Type B pancreatic cell (in vitro differentiated cells): ENCODE data around the gene C6orf163. TPM values are rescaled to one million over a fixed set of nuclear protein-coding genes. Genes with fewer than 3 reads are reported as not detected.

Experiments
- DNase-seq: peaks from one replicate; pipeline ENCODE4 v3.0.0; 2021; ENCODE audit warnings: mixed read lengths; ENCODE audit not compliant: unreplicated experiment; ENCODE audit errors: extremely low spot score
- H3K27ac Mint-ChIP-seq: 2 replicates; pipeline ENCODE4 v1.8.0; 2021; ENCODE audit warnings: mild to moderate bottlenecking, mixed read lengths
- H3K27me3 Mint-ChIP-seq: 2 replicates; pipeline ENCODE4 v1.8.0; 2021; ENCODE audit warnings: mixed read lengths
- H3K36me3 Mint-ChIP-seq: 2 replicates; pipeline ENCODE4 v1.8.0; 2021; ENCODE audit warnings: mixed read lengths
- H3K4me1 Mint-ChIP-seq: one replicate; pipeline ENCODE4 v1.8.0; 2021; ENCODE audit warnings: mixed read lengths; ENCODE audit not compliant: unreplicated experiment
- H3K4me3 Mint-ChIP-seq: 2 replicates; pipeline ENCODE4 v1.8.0; 2021; ENCODE audit warnings: mild to moderate bottlenecking, mixed read lengths
- H3K9me3 Mint-ChIP-seq: 2 replicates; pipeline ENCODE4 v1.8.0; 2021; ENCODE audit warnings: mixed read lengths
- CTCF ChIP-seq: fragments of 200-600 bp; sonication (generic); conservative IDR thresholded peaks from 2 replicates; pipeline ENCODE4 v1.5.0; 2021; ENCODE audit warnings: antibody characterized with exemption, mild to moderate bottlenecking
- total RNA-seq: library from RNA; stranded (reverse); gene quantifications from 2 replicates; pipeline ENCODE4 v1.2.1, GENCODE V29; 2021; ENCODE audit warnings: low replicate concordance

C6orf163 gene
- total RNA-seq, 1 donor from 2014 or later = 3.3 TPM

- no peaks in the 10 kb centered on the region for H3K27me3 Mint-ChIP-seq
- no peak overlapping the region for H3K27ac Mint-ChIP-seq
- TF ChIP-seq CTCF = no peak
- H3K4me1 Mint-ChIP-seq = no peaks in the 10 kb centered on the region
- H3K36me3 Mint-ChIP-seq = peaks cover 13% of the 10 kb centered on the region
- no peaks in the 10 kb centered on the region for H3K9me3 Mint-ChIP-seq
- DNase-seq = no peak
- H3K4me3 Mint-ChIP-seq = no peak overlapping the region
These were observed 13.0 kb downstream of the C6orf163 start for GRCh38 chr6:87357479-87358196.

- Mint-ChIP-seq H3K4me3 (no peak overlapping the region), H3K9me3 (peaks cover 7% of the 10 kb centered on the region), H3K27ac (no peak overlapping the region), H3K4me1 (no peaks in the 10 kb centered on the region), H3K27me3 (no peaks in the 10 kb centered on the region), H3K36me3 (peaks cover 22% of the 10 kb centered on the region)
- TF ChIP-seq CTCF = no peak
- no peak for DNase-seq
These were observed 20.1 kb downstream of the C6orf163 start for GRCh38 chr6:87364602-87365252.

- peaks cover 22% of the 10 kb centered on the region for H3K36me3 Mint-ChIP-seq
- no peaks in the 10 kb centered on the region for H3K4me1 Mint-ChIP-seq
- H3K9me3 Mint-ChIP-seq = peaks cover 7% of the 10 kb centered on the region
- no peak for TF ChIP-seq CTCF
- H3K4me3 Mint-ChIP-seq = no peak overlapping the region
- no peaks in the 10 kb centered on the region for H3K27me3 Mint-ChIP-seq
- H3K27ac Mint-ChIP-seq = no peak overlapping the region
- no peak for DNase-seq
These were observed 21.6 kb downstream of the C6orf163 start for GRCh38 chr6:87366072-87366827.

- Mint-ChIP-seq H3K9me3 (peaks cover 7% of the 10 kb centered on the region), H3K27me3 (no peaks in the 10 kb centered on the region), H3K36me3 (peaks cover 18% of the 10 kb centered on the region), H3K4me1 (no peaks in the 10 kb centered on the region), H3K4me3 (no peak overlapping the region), H3K27ac (no peak overlapping the region)
- DNase-seq = no peak
- no peak for TF ChIP-seq CTCF
These were observed 22.3 kb downstream of the C6orf163 start for GRCh38 chr6:87366899-87367298.

GRCh38 chr6:87373377-87373776 is 28.8 kb downstream of the C6orf163 start:
- peaks cover 4% of the 10 kb centered on the region for H3K36me3 Mint-ChIP-seq

More at GRCh38 chr6:87373377-87373776, 28.8 kb downstream of the C6orf163 start:
- Mint-ChIP-seq H3K4me1 (no peaks in the 10 kb centered on the region), H3K9me3 (no peaks in the 10 kb centered on the region), H3K27me3 (no peaks in the 10 kb centered on the region), H3K27ac (no peak overlapping the region), H3K4me3 (no peak overlapping the region)
- DNase-seq = no peak
- no peak for TF ChIP-seq CTCF
